Prostate gland (tissue), 2 donors: ENCODE measurements around the gene DLGAP4. TPM values are rescaled to one million over a fixed set of nuclear protein-coding genes. Genes with fewer than 3 reads are reported as not detected.

Source experiments
- DNase-seq: peaks from one replicate; pipeline ENCODE4 v3.0.0-alpha.2; 2019; ENCODE audit warnings: low spot score
- H3K27ac ChIP-seq, 2 donors: fragments of 200-600 bp; sonication (generic); 2 replicates each; pipeline ENCODE4 v1.5.1; 2017 to 2019
- H3K27me3 ChIP-seq: fragments of 200-600 bp; sonication (generic); replicated peaks from 2 replicates; pipeline ENCODE4 v1.5.1; 2019; ENCODE audit not compliant: insufficient read depth
- H3K36me3 ChIP-seq, 2 donors: fragments of 200-600 bp; sonication (generic); 1 replicate in 1 of 2; 2 replicates in 1 of 2; pipeline versions ENCODE4 v1.5.1 to v1.8.1; 2017 to 2019
- H3K4me1 ChIP-seq: fragments of 200-600 bp; sonication (generic); replicated peaks from 2 replicates; pipeline ENCODE4 v1.5.1; 2019
- H3K4me3 ChIP-seq, 2 donors: fragments of 200-600 bp; sonication (generic); 2 replicates each; pipeline ENCODE4 v1.5.1; 2017 to 2019
- H3K9me3 ChIP-seq: fragments of 200-600 bp; sonication (generic); 2 replicates; pipeline ENCODE4 v1.5.1; 2017
- CTCF ChIP-seq, 4 experiments: fragments of 200-600 bp in 2 of 4; fragments of 450-650 bp in 2 of 4; sonication (generic) in 2 of 4; IDR thresholded peaks; 1 replicate in 3 of 4; 2 replicates in 1 of 4; pipeline ENCODE4 v1.5.1; 2016 to 2019; ENCODE audit warnings: antibody characterized with exemption in 4 of 4, mild to moderate bottlenecking in 2 of 4, moderate library complexity in 2 of 4
- POLR2A ChIP-seq: fragments of 450-650 bp; IDR thresholded peaks from one replicate; pipeline ENCODE4 v1.6.1; 2016; ENCODE audit warnings: antibody characterized with exemption, mild to moderate bottlenecking
- POLR2AphosphoS5 ChIP-seq: sonication (generic); formaldehyde crosslinking; IDR thresholded peaks from one replicate; pipeline ENCODE4 v1.6.1; 2017; ENCODE audit warnings: antibody characterized with exemption
- WGBS: methylation state at CpG from one replicate; pipeline ENCODE4 v1.1.5; 2018; 5-methylcytosine and 5-hydroxymethylcytosine counted together
- intact Hi-C: fragments of 100-400 bp; cut with DNase I; formaldehyde crosslinking; loops from one replicate; pipeline ENCODE4 v1.14.2; 2022
- total RNA-seq, 2 donors: library from RNA; depleted of rRNA; stranded (reverse); fragments of >200 nt; gene quantifications; one replicate each; pipeline ENCODE4 v1.1.0, GENCODE V29; 2016

DLGAP4 gene
- total RNA-seq, 2 donors from 2014 or later: 38.0 to 104 TPM

- H3K27ac ChIP-seq: no peak overlapping the region
- peaks cover 4% of the 10 kb centered on the region for H3K27me3 ChIP-seq
- H3K9me3 ChIP-seq: no peaks in the 10 kb centered on the region
- TF ChIP-seq POLR2A: no peak
- no peak for TF ChIP-seq CTCF (IDR thresholded peaks at IDR 0.05)
- TF ChIP-seq POLR2AphosphoS5: no peak
- H3K36me3 ChIP-seq: no peaks in the 10 kb centered on the region
- peaks cover 5% of the 10 kb centered on the region for H3K4me1 ChIP-seq
- DNase-seq: no peak
- WGBS: 53% methylated on average over 12 of the region's 12 CpGs
- H3K4me3 ChIP-seq: no peak overlapping the region
- intact Hi-C loops: no loop called here
Observed at GRCh38 chr20:36308986-36309385, 2.8 kb downstream of the DLGAP4 start.

GRCh38 chr20:36309643-36310042, 3.5 kb downstream of the DLGAP4 start:
- Histone ChIP-seq H3K36me3 (no peaks in the 10 kb centered on the region), H3K4me3 (no peak overlapping the region), H3K27ac (no peak overlapping the region), H3K9me3 (no peaks in the 10 kb centered on the region), H3K27me3 (peaks cover 4% of the 10 kb centered on the region), H3K4me1 (peaks cover 5% of the 10 kb centered on the region)
- intact Hi-C loops: no loop called here
- WGBS: 80% methylated on average over 3 of the region's 3 CpGs
- TF ChIP-seq POLR2AphosphoS5 (no peak), POLR2A (no peak)
- no peak for DNase-seq

GRCh38 chr20:36310215-36310981, 4.3 kb downstream of the DLGAP4 start:
- H3K27me3 ChIP-seq: peaks cover 4% of the 10 kb centered on the region
- H3K36me3 ChIP-seq: no peaks in the 10 kb centered on the region
- WGBS: 69% methylated on average over 8 of the region's 8 CpGs
- H3K9me3 ChIP-seq: no peaks in the 10 kb centered on the region
- no peak for DNase-seq
- intact Hi-C loops: no loop called here
- no peak overlapping the region for H3K4me3 ChIP-seq
- no peak for TF ChIP-seq CTCF (IDR thresholded peaks at IDR 0.05)
- H3K27ac ChIP-seq: no peak overlapping the region
- peaks cover 5% of the 10 kb centered on the region for H3K4me1 ChIP-seq

GRCh38 chr20:36311141-36311853, 5.2 kb downstream of the DLGAP4 start:
- H3K27ac ChIP-seq: no peak overlapping the region
- H3K27me3 ChIP-seq: peaks cover 4% of the 10 kb centered on the region
- no peaks in the 10 kb centered on the region for H3K36me3 ChIP-seq
- 57% methylated on average over 17 of the region's 17 CpGs for WGBS
- H3K4me1 ChIP-seq: peaks cover 5% of the 10 kb centered on the region
- H3K9me3 ChIP-seq: no peaks in the 10 kb centered on the region
- no peak overlapping the region for H3K4me3 ChIP-seq
- TF ChIP-seq POLR2AphosphoS5 (no peak), CTCF (IDR thresholded peaks at IDR 0.05) (no peak), POLR2A (no peak)
- intact Hi-C loops: no loop called here
- no peak for DNase-seq

- Histone ChIP-seq H3K27me3 (peaks cover 4% of the 10 kb centered on the region), H3K27ac (no peak overlapping the region), H3K36me3 (no peaks in the 10 kb centered on the region), H3K9me3 (no peaks in the 10 kb centered on the region), H3K4me3 (no peak overlapping the region), H3K4me1 (no peaks in the 10 kb centered on the region)
- 80% methylated on average over 22 of the region's 22 CpGs for WGBS
- intact Hi-C loops: no loop called here
- no peak for TF ChIP-seq POLR2A
- TF ChIP-seq POLR2AphosphoS5: no peak
- no peak for TF ChIP-seq CTCF (IDR thresholded peaks at IDR 0.05)
- DNase-seq: no peak
Observed at GRCh38 chr20:36311854-36312723, 6.0 kb downstream of the DLGAP4 start.
